ENCODE data around the gene SEPHS2.
"Not testable (repeated sequence)": the region's sequence is repeated elsewhere in the genome, so short reads cannot be mapped to it uniquely, and the experiment has no call there.

SEPHS2 gene

GRCh38 chr16:30445408-30446202, at the start of gene SEPHS2:
Gene SEPHS2 (minus strand): TSS chr16:30445874. CDS start chr16:30445727, 147 bp downstream.
- DNase-seq (ENCODE audit: low read depth): peak; percentile 86

DNA sequence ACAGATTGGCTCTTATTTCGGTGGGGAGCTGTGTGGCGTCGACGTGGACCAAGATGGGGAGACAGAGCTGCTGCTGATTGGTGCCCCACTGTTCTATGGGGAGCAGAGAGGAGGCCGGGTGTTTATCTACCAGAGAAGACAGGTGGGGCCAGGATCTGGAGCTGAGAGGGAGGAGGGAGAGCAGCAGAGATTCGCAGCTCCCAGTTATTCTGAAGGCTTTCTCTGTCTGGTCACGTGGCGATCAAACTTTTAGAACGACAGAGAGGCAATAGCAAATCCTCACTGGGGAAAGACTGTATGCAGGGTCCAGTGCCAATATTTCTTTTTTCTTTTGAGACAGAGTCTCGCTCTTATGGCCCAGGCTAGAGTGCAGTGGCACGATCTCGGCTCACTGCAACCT, 49.0 kb upstream of the SEPHS2 start:
- no peak for DNase-seq (ENCODE audit: low read depth)

GRCh38 chr16:30493941-30494488, 48.3 kb upstream of the SEPHS2 start:
- DNase-seq (ENCODE audit: low read depth): no peak

- peak; percentile 72 for DNase-seq (ENCODE audit: low read depth)
Measured at GRCh38 chr16:30491744-30492308, 46.2 kb upstream of the SEPHS2 start.

GRCh38 chr16:30491229-30491628, 45.6 kb upstream of the SEPHS2 start:
- no peak for DNase-seq (ENCODE audit: low read depth)

DNA sequence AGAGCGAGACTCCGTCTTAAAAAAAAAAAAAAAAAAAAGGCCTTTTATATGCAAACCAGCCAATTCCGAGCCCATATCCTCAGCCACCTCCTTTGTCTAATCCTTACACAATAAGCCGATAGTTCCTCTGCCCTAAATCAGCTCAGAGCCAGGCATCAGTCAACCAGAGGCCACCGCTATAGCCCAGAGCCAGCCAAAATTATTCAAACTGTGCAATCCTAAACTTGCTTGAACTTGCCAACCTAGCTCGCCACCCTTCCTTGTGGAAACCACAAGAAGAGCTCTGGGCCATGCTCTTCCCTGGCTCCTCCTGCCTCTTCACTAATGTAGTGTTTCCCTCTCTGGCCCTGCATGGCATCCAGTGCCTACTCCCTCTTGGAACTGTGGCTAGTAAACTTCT, 44.5 kb upstream of the SEPHS2 start:
- DNase-seq (ENCODE audit: low read depth): no peak

DNA sequence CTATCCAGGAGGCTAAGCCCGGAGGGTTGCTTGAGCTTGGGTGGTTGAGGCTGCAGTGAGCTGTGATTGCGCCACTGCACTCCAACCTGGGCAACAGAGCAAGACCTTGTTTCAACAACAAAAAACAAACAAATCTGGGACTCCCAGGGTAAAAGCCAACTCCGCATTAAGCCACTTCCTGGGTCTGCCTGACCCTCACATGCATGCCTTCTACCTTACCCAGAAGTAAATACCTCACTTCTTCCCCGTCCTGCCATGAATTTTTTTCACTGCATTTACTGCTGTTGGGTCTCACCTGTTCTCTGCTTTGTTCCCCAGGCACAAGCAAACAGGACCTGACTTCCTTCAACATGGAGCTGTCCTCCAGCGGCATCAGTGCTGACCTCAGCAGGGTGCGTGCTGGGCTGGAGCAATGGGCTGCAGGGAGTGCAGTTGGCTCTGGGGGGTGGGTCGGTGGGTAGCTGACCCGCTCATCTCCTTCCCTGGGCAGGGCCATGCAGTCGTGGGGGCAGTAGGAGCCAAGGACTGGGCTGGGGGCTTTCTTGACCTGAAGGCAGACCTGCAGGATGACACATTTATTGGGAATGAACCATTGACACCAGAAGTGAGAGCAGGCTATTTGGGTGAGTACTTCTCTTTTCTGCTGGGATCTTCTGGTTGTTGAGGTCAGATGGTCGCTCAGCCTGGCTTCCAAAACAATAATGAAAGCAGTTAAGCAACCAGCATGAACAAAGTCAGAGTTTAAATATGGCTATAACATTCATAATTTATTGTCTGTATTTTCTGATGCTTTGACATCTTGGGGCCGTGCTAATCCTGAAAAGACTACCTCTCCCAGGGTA, 43.3 kb upstream of the SEPHS2 start:
- DNase-seq (ENCODE audit: low read depth): no peak

DNA sequence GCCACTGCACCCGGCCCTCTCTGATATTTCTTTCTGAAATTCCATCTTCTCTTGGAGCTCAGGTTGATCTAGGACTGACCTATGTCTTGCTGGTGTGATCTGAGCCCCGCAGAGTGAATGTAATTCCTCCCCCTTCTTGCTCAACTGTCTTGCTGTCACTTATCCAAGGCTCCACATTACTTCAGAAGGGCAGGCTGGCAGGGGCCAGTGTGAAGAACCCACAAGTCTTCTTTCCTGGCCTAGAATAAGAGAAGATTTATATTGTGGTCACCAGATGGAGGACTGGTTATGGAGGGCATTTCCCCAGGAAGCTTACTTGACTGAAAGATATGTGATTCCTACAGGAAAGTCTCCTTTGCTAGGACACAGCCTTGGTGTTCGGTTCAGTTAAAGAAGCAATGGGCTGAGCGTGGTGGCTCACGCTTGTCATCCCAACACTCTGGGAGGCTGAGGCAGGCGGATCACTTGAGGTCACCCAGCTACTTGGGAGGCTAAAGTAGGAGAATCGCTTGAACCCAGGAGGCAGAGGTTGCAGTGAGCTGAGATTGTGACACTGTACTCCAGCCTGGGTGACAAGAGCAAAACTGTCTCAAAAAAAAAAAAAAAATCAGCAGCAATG, 40.3 kb upstream of the SEPHS2 start:
- no peak for DNase-seq (ENCODE audit: low read depth)

GRCh38 chr16:30484887-30485286, 39.2 kb upstream of the SEPHS2 start:
- no peak for DNase-seq (ENCODE audit: low read depth)

- DNase-seq (ENCODE audit: low read depth): no peak
Measured at GRCh38 chr16:30482366-30482765, 36.7 kb upstream of the SEPHS2 start.

DNA sequence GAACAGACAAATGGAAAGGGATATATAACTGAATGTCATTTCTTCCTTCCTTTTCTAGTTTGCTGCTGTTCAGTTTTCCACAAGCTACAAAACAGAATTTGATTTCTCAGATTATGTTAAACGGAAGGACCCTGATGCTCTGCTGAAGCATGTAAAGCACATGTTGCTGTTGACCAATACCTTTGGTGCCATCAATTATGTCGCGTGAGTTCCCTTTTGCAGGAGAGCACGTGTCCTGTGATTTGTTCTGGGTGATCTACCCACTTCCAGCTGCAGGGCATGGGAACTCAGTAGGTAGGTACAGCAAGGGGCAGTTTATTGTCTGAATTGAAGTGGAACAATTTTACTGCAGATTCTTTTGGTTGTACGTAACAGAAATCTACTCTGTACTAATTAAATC, 35.7 kb upstream of the SEPHS2 start:
- no peak for DNase-seq (ENCODE audit: low read depth)

GRCh38 chr16:30478766-30479478, 33.2 kb upstream of the SEPHS2 start:
- no peak for DNase-seq (ENCODE audit: low read depth)

- DNase-seq (ENCODE audit: low read depth): not testable (repeated sequence)
Measured at GRCh38 chr16:30477773-30478172, 32.1 kb upstream of the SEPHS2 start.

GRCh38 chr16:30476991-30477390, 31.3 kb upstream of the SEPHS2 start:
- no peak for DNase-seq (ENCODE audit: low read depth)

- DNase-seq (ENCODE audit: low read depth): no peak
Measured at GRCh38 chr16:30474684-30475083, 29.0 kb upstream of the SEPHS2 start.

DNA sequence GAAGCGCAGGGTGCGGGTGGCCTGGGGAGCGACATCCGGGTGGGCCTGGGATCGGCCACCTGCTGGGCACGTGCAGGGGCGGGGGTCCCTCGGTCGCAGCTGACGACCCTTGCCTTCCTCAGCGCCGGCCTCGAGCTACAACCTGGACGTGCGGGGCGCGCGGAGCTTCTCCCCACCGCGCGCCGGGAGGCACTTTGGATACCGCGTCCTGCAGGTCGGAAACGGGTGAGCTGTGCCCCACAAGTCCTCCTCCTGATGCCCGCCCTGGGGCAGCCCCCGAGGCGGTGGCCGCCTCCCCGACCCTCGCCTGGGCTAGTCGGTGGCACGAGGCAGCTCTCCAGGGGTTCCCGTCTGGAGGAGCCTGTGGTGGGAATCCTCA, 28.4 kb upstream of the SEPHS2 start:
- DNase-seq (ENCODE audit: low read depth): no peak

DNA sequence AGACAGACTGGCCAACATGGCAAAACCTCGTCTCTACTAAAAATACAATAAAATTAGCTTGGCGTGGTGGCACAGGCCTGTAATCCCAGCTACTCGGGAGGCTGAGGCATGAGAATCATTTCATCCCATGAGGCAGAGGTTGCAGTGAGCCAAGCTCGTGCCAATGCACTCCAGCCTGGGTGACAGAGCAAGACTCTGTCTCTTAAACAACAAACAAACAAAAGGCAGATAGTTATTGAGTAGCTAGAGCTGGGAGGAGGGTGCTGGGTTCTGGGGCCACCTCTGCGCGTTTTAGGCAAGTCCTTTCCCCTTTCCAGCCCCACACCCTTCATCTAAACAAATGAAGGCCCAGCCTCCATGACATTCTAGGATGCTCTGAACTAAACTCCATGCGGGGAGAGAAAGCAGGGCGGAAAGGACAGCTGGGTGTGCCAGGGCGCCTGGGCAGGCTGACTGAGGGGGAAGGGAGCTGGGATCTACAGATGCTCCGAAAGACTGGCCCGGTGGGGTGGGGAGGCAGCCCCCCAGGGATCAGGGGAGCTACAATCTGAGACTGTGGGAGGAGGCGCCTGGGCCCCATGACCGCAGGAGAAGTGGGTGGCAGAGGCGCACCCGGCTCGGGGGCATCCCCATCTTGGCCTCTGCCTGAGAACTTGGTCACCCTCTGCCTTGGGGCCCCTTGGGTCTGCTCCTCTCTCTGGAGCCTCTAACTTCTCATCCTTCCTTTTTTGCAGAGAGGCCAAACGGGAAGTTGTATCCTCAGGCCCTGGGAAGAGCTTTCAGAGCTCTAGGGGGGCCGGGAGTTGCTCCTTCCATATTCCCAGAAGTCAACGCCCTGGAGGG, 27.8 kb upstream of the SEPHS2 start:
- DNase-seq (ENCODE audit: low read depth): no peak

- no peak for DNase-seq (ENCODE audit: low read depth)
Measured at GRCh38 chr16:30472328-30472942, 26.8 kb upstream of the SEPHS2 start, which contains the start of gene ITGAL. Gene ITGAL (plus strand): TSS chr16:30472742. CDS start chr16:30472838, 96 bp downstream.

- no peak for DNase-seq (ENCODE audit: low read depth)
Measured at GRCh38 chr16:30470632-30470995, 24.9 kb upstream of the SEPHS2 start.

DNA sequence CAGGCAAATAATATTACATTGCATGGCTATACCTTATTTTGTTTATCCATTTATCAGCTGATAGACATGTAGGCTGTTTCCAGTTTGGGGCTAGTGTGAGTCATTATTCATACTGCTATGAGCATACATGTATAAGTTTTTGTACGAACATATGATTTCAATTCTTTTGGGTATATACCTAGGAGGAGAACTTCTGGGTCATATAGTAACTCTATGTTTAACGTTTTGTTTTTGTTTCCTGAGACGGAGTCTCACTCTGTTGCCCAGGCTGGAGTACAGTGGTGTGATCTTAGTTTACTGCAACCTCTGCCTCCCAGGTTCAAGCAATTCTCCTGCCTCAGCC, 24.5 kb upstream of the SEPHS2 start:
- no peak for DNase-seq (ENCODE audit: low read depth)

Measured in GM04503 (cell line).